ENCODE measurements around the gene ZPR1. TPM values are rescaled to one million over a fixed set of nuclear protein-coding genes. Genes with fewer than 3 reads are reported as not detected.
"Not testable (repeated sequence)": the region's sequence is repeated elsewhere in the genome, so short reads cannot be mapped to it uniquely, and the experiment has no call there.

Gene ZPR1
- polyA plus RNA-seq, 4 donors: 54.4 to 62.7 (median 59.1) TPM

GRCh38 chr11:116771935-116772334, 15.9 kb downstream of the ZPR1 start:
- DNase-seq (ENCODE audit: low read depth in 4 of 4, low spot score in 3 of 4): no peak

DNA sequence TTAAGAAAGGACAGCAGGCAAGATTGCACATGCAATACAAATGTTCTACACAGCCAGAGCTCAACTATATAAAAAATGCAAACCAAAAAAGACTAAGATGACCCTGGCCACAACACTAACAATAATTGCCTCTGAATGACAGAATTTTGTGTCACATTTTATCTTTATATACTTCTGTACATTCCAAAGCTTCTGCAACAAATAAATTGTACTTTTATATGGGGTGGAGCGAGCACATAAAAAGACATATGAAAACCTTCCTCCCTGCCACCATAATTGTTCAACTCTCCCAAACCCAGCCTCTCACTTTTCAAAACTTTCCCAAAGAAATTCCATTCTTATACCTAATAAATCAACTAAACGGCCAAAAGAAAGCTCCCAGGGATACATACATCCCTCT, 25.7 kb downstream of the ZPR1 start:
- DNase-seq (ENCODE audit: low read depth in 4 of 4, low spot score in 3 of 4): no peak

- DNase-seq (ENCODE audit: low read depth in 4 of 4, low spot score in 3 of 4): not testable (repeated sequence)
Observed at GRCh38 chr11:116756044-116756443, 31.8 kb downstream of the ZPR1 start.

DNA sequence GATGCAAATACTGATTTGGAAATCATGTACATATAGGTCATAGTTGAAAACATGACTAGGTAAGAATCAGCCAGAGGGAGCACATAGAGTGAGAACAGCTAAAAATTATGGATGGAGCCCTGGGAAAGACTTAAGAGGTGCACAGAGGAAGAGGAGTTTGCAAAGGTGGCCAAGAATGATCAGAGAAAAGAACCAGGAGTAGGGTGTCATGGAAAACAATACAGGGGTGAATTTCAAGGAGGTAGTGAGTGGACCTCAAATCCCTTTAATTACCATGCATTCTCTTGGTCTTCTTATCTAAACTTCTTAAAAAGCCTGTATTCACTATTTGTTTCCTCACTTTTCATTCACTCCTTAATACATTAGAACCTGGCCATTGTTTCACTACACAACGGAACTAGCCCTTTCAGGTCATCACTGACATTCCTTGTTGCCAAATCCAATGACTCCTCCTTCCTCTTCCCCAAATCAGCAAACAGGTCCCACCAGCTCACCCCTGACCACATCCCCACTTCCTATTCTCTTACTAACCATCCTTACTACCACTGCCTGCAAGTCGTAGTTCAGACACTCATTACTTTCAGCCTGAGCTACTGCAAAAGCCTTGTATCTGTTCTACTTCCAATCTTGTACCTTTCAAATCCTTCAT, 37.6 kb downstream of the ZPR1 start:
- DNase-seq (ENCODE audit: low read depth in 4 of 4, low spot score in 3 of 4): no peak

- no peak for DNase-seq (ENCODE audit: low read depth in 4 of 4, low spot score in 3 of 4)
Observed at GRCh38 chr11:116742104-116742503, 45.7 kb downstream of the ZPR1 start.

GRCh38 chr11:116740741-116741140, 47.1 kb downstream of the ZPR1 start:
- no peak for DNase-seq (ENCODE audit: low read depth in 4 of 4, low spot score in 3 of 4)

DNA sequence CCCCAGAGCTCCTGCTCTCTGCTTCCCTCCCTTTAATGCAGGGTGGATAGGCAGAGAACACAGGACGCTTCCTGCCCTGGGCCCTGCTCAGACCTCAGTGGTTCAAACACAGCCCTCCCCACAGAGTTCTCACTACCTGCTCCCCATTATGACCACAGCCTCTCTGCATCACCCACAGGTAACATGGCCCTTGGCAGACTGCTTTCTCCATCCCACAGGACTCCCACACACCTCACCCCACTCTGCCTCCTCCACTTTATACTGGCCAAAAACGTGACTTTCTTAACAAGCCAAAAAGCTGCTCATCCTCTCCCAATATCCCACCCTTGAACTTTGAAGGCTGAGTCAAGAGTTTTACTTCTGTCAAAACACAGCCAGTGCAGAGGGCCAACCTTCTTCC, 48.8 kb downstream of the ZPR1 start:
- no peak for DNase-seq (ENCODE audit: low read depth in 4 of 4, low spot score in 3 of 4)

- no peak for DNase-seq (ENCODE audit: low read depth in 4 of 4, low spot score in 3 of 4)
Observed at GRCh38 chr11:116736763-116737162, 51.1 kb downstream of the ZPR1 start.

- DNase-seq (ENCODE audit: low read depth in 4 of 4, low spot score in 3 of 4): no peak
Observed at GRCh38 chr11:116733969-116734508, 53.8 kb downstream of the ZPR1 start.

GRCh38 chr11:116733043-116733755, 54.6 kb downstream of the ZPR1 start:
- DNase-seq (ENCODE audit: low read depth in 4 of 4, low spot score in 3 of 4): no peak

DNA sequence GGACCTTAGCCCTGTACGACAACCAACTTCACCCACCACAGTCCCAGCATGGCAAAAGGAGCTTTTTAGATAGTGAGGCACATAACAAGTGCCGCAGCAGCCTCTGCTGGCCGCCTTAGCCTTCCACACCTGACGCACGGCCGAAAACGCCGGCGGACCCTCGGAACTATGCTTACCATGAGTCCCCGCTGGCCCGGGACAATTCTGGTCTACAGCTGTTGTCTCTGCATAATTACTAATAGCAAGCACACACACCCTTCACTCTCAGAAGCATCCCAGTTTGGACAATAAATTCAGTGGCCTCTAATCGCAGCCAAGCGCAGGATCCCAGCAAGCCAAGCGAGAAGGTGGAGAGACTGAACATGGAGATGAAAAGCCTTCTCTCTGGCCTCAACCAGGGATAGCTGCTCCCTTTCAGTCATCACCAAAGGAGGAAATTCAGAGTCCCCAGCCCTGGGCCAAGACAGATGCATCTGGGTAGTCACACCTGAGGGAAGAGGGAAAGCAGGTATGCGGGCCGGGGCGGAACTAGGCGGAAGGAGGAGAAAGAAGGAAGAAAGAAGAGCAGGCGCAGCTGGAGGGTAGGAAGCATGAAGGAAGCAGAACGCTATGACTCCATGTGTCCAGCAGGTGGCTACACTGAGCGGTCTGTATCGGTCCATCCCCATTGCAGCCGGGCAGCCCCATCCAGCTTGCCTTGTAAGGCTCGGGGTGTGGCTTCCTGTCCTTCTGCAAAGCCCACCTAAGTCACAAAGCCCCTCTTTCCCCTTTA, 55.4 kb downstream of the ZPR1 start:
- DNase-seq (ENCODE audit: low read depth in 4 of 4, low spot score in 3 of 4): peak; percentile 34 to 50 (median 44)

DNA sequence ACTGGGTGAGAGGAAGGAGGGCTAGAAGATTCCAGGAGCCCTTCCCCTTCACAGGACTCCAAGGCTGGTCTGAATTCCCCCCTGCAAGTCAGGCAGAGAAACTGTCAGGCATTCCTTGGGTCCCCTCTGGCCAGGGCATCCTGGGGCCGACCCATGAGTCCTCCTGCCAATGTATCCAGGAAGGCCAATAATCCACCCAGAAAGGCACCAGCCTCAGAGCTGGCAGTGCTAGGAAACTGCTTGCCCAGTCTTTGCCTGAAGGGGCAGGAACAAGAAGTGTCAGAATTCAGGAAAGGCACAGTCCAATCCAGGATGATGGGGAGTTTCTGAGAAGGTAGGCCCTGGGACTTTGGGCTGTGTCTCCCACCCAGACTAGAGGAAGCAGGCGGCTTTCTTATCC, 56.0 kb downstream of the ZPR1 start:
- no peak for DNase-seq (ENCODE audit: low read depth in 4 of 4, low spot score in 3 of 4)

GRCh38 chr11:116731097-116731761, 56.6 kb downstream of the ZPR1 start:
- DNase-seq (ENCODE audit: low read depth in 4 of 4, low spot score in 3 of 4): no peak

DNA sequence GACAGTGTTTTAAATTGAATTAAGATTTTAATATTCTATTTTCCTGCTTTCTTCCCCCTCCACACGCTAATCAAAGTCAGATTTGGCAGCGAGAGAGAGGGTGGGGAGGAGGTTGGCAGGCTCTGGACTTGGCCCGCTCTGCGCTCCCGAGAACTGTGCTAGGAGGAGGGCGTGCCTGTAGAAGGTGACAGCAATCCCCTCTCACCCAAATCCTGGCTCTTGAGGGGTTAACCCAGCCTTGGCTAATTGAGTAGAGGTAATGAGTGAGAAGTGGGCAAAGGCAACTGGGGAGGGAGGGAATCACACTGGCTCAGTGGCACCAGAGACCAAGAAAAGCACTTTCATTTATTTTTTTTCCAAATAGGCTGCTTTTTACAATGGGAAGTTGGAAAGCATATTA, 57.2 kb downstream of the ZPR1 start:
- no peak for DNase-seq (ENCODE audit: low read depth in 4 of 4, low spot score in 3 of 4)

DNA sequence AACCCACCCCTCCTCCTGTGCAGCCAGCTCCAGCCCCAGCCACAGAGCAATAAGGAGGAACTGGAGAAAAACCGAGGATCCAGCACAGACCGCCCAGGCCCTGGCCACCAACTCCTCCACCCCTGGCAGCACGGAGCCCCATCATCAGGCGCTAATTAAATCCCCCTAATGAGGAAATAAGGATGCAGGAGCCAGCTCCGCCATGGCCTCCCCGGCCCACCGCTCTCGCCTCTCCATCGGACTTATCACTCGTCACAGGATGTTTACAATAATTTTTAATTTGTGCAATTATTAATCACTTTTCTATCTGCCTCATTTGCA, 57.6 kb downstream of the ZPR1 start:
- no peak for DNase-seq (ENCODE audit: low read depth in 4 of 4, low spot score in 3 of 4)

- DNase-seq (ENCODE audit: low read depth in 4 of 4, low spot score in 3 of 4): no peak
Observed at GRCh38 chr11:116729501-116730240, 58.2 kb downstream of the ZPR1 start.

GRCh38 chr11:116727990-116728389, 59.8 kb downstream of the ZPR1 start:
- no peak for DNase-seq (ENCODE audit: low read depth in 4 of 4, low spot score in 3 of 4)

DNA sequence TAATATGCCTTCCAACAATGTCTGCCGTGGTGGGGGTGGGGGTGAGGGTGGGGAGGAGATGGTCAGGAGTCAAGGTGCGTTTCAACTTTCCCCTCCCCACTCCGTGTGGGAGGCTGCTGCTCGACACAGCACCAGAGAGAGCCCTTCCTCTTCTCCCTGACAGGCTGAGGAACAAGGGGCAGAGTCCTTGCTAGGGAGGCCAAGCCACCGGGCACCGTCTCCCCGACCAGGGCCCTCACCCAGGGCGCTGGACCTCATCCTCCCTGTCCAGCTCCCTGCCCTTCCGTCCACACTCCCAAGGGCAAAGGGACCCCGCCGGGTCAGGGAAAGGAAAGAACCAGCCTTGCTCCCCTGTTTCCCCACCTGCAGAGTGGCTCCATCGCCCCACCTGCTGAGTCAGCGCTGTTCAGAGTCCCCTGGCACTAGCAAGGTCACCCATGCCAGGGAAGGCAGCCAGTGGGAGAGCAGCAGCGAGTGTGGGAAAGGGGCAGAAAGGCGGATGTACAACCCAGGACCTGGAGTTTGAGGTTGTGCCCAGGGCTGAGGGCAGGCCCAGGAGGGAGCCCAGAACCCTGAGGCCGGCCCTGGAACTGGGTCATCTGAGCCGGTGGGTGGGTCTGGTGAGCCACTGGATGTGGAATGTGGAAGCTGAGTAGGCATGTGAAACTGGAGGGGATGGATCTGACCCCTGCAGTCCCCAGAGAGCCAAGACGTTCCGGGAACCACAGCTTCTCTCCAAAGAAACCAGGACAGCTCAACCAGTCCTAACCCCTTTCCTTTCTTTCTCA, 62.2 kb downstream of the ZPR1 start:
- DNase-seq (ENCODE audit: low read depth in 4 of 4, low spot score in 3 of 4): no peak

DNA sequence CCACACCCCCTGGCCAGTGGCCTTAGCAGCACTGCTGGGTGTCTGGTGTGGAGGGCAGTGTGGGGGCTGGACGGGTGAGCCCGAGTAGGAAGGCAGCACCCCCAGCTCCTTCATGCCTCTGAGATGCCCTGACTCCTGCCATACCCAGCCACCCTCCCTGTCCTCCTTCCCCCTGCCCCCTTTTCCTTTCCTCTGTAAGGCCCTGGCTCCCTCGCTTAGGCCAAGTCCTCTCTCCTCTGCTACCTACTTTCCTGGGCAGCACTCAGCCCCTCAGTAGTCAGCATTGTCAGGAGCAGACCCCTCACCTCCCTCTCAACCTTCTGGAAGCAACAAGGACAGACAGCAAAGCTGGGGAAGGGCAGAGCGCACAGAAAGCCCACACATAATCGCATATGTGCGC, 63.0 kb downstream of the ZPR1 start:
- no peak for DNase-seq (ENCODE audit: low read depth in 4 of 4, low spot score in 3 of 4)

Data from right renal pelvis (tissue), 4 donors.